ENCODE data around the gene HEPHL1.
"Not testable (repeated sequence)": the region's sequence is repeated elsewhere in the genome, so short reads cannot be mapped to it uniquely, and the experiment has no call there.

HEPHL1 gene

DNA sequence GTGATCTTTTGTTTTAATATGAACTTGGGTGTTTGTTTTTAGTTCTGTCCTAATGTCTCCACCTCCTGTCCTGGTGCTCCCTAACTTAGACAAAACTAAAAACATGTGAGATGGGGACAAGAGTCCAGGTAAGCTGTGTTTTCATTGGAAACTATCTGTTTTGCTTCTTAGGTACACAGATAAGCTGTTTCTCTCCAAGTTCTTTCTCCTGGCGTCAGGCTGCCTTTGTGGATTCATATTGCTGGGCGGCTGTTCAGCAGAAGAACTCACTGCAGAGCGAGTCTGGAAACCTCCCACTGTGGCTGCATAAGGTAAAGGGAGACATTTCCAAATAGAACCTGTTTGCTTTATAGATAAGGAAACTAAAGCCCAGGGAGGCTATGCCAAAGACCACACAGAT is 132.2 kb downstream of the HEPHL1 start:
- DNase-seq: no peak

DNA sequence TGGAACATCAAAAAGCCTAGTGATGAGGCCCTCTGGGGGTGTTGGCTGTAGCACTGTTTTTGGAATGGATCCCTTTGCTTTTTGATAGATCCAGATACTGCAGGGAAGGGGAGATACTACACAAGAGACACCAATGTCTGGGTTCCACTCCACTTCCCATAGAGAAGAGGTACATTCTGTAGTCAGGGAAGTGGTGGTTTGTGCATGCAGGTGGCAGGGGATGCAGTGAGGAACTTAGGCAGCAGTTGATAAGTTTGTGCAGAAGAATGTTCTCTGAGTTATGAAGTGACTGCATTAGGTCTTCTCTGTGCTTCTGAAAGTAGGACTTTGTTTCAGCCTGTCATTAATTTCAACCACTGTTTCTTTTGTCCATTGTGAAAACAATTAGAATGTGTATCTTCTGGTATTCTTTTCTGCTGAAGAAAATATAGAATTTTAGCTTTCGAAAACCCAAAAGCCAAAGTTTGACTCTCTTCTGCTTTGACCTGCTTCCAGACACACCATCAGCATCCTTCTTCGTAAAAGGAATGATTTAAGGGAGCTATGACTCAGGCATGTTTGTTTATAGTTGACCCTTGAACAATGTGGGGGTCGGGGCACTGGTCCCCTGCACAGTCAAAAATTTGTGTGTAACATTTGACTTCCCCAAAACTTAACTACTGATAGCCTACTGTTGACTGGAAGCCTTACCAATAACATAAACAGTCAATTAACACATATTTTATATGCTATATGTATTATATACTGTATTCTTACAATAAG is 133.1 kb downstream of the HEPHL1 start:
- no peak for DNase-seq

DNA sequence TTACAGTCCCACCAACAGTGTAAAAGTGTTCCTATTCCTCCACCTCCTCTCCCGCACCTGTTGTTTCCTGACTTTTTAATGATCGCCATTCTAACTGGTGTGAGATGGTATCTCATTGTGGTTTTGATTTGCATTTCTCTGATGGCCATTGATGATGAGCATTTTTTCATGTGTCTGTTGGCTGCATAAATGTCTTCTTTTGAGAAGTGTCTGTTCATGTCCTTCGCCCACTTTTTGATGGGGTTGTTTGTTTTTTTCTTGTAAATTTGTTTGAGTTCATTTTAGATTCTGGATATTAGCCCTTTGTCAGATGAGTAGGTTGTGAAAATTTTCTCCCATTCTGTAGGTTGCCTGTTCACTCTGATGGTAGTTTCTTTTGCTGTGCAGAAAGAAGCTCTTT is 136.2 kb downstream of the HEPHL1 start:
- not testable (repeated sequence) for DNase-seq

Measured in fibroblast of skin of right quadriceps (primary cell).